Activated gamma-delta T cell treated with Interleukin-2 at 50 U/mL for 16 hours (primary cell): Measurements from ENCODE around the gene GRM8.
"Not testable (repeated sequence)": the region's sequence is repeated elsewhere in the genome, so short reads cannot be mapped to it uniquely, and the experiment has no call there.

Experiments used
- DNase-seq: peaks from one replicate; pipeline ENCODE4 v3.0.0-alpha.2; 2020

The GRM8 gene

GRCh38 chr7:126702242-126703016, 550.3 kb downstream of the GRM8 start:
- no peak for DNase-seq

- no peak for DNase-seq
Measured at GRCh38 chr7:126700807-126701604, 551.7 kb downstream of the GRM8 start.

- no peak for DNase-seq
Measured at GRCh38 chr7:126699707-126700106, 553.0 kb downstream of the GRM8 start.

- DNase-seq: no peak
Measured at GRCh38 chr7:126698909-126699308, 553.8 kb downstream of the GRM8 start.

- no peak for DNase-seq
Measured at GRCh38 chr7:126698446-126698845, 554.3 kb downstream of the GRM8 start.

- no peak for DNase-seq
Measured at GRCh38 chr7:126696256-126697038, 556.3 kb downstream of the GRM8 start.

GRCh38 chr7:126690848-126691751, 561.6 kb downstream of the GRM8 start:
- DNase-seq: no peak

GRCh38 chr7:126690104-126690503, 562.6 kb downstream of the GRM8 start:
- no peak for DNase-seq

- DNase-seq: no peak
Measured at GRCh38 chr7:126689037-126689436, 563.7 kb downstream of the GRM8 start.

- DNase-seq: no peak
Measured at GRCh38 chr7:126686474-126686873, 566.3 kb downstream of the GRM8 start.

GRCh38 chr7:126685596-126685995, 567.1 kb downstream of the GRM8 start:
- DNase-seq: no peak

GRCh38 chr7:126685018-126685573, 567.6 kb downstream of the GRM8 start:
- no peak for DNase-seq

GRCh38 chr7:126682176-126682575, 570.6 kb downstream of the GRM8 start:
- DNase-seq: no peak

GRCh38 chr7:126668762-126669161, 584.0 kb downstream of the GRM8 start:
- DNase-seq: not testable (repeated sequence)

GRCh38 chr7:126668367-126668752, 584.4 kb downstream of the GRM8 start:
- no peak for DNase-seq

GRCh38 chr7:126667742-126668366, 584.9 kb downstream of the GRM8 start:
- DNase-seq: no peak

GRCh38 chr7:126662856-126663255, 589.9 kb downstream of the GRM8 start:
- no peak for DNase-seq

GRCh38 chr7:126659124-126659523, 593.6 kb downstream of the GRM8 start:
- DNase-seq: no peak

- no peak for DNase-seq
Measured at GRCh38 chr7:126658684-126659083, 594.1 kb downstream of the GRM8 start.

- DNase-seq: no peak
Measured at GRCh38 chr7:126657599-126658358, 595.0 kb downstream of the GRM8 start.

GRCh38 chr7:126657137-126657536, 595.6 kb downstream of the GRM8 start:
- no peak for DNase-seq
